HepG2 (cell line): ENCODE measurements around the gene WSB1. TPM values are rescaled to one million over a fixed set of nuclear protein-coding genes. Genes with fewer than 3 reads are reported as not detected.

Experiments used
- CHCHD3 ChIP-seq: sonication (generic); formaldehyde crosslinking; IDR thresholded peaks from 2 replicates; pipeline ENCODE4 v1.8.0; 2022; ENCODE audit warnings: mild to moderate bottlenecking, missing genetic modification reagents, moderate library complexity
- FLYWCH1 ChIP-seq: sonication (generic); formaldehyde crosslinking; IDR thresholded peaks from 2 replicates; pipeline ENCODE4 v1.8.1; 2023; ENCODE audit warnings: mild to moderate bottlenecking, missing genetic modification reagents
- GTF2F1 ChIP-seq: fragments of 150-350 bp; IDR thresholded peaks from 2 replicates; pipeline ENCODE4 v1.6.1; 2014; ENCODE audit warnings: low read length
- REXO4 ChIP-seq: sonication (generic); formaldehyde crosslinking; IDR thresholded peaks from 2 replicates; pipeline ENCODE4 v1.8.0; 2022; ENCODE audit warnings: missing genetic modification reagents, mild to moderate bottlenecking, borderline replicate concordance
- SP140L ChIP-seq: sonication (generic); formaldehyde crosslinking; IDR thresholded peaks from 2 replicates; pipeline ENCODE4 v1.4.0; 2020; ENCODE audit warnings: missing genetic modification reagents, borderline replicate concordance
- TGIF2 ChIP-seq: IDR thresholded peaks from 2 replicates; pipeline ENCODE4 v1.6.1; 2016; ENCODE audit warnings: control low read depth, missing compliant biosample characterization
- ZFP1 ChIP-seq: IDR thresholded peaks from 2 replicates; pipeline ENCODE4 v1.6.1; 2016
- ZNF20 ChIP-seq: sonication (generic); formaldehyde crosslinking; IDR thresholded peaks from 2 replicates; pipeline ENCODE4 v1.4.0; 2020; ENCODE audit warnings: mild to moderate bottlenecking, moderate library complexity, missing genetic modification reagents
- ZNF3 ChIP-seq: IDR thresholded peaks from 2 replicates; pipeline ENCODE4 v1.7.0; 2017; ENCODE audit warnings: inconsistent platforms
- ZNF460 ChIP-seq: sonication (generic); formaldehyde crosslinking; IDR thresholded peaks from 2 replicates; pipeline ENCODE4 v1.5.1; 2020; ENCODE audit warnings: missing genetic modification reagents, mild to moderate bottlenecking, borderline replicate concordance
- ZNF468 ChIP-seq: sonication (generic); formaldehyde crosslinking; IDR thresholded peaks from 2 replicates; pipeline ENCODE4 v1.8.0; 2022; ENCODE audit warnings: mild to moderate bottlenecking, moderate library complexity, missing genetic modification reagents
- ZNF563 ChIP-seq: sonication (generic); formaldehyde crosslinking; IDR thresholded peaks from 2 replicates; pipeline ENCODE4 v1.8.0; 2022; ENCODE audit warnings: mild to moderate bottlenecking, moderate library complexity, missing genetic modification reagents
- ZNF839 ChIP-seq: sonication (generic); formaldehyde crosslinking; IDR thresholded peaks from 2 replicates; pipeline ENCODE4 v1.4.0; 2020; ENCODE audit warnings: missing genetic modification reagents, mild to moderate bottlenecking, borderline replicate concordance
- ZNF878 ChIP-seq: sonication (generic); formaldehyde crosslinking; IDR thresholded peaks from 2 replicates; pipeline ENCODE4 v1.8.1; 2023; ENCODE audit warnings: mild to moderate bottlenecking, missing genetic modification reagents, moderate library complexity
- ZSCAN22 ChIP-seq: sonication (generic); formaldehyde crosslinking; IDR thresholded peaks from 2 replicates; pipeline ENCODE4 v1.4.0; 2020; ENCODE audit warnings: mild to moderate bottlenecking, missing genetic modification reagents
- ZSCAN29 ChIP-seq: sonication (generic); formaldehyde crosslinking; conservative IDR thresholded peaks from 2 replicates; pipeline ENCODE4 v1.4.0; 2020; ENCODE audit warnings: mild to moderate bottlenecking, missing genetic modification reagents
- polyA plus RNA-seq, 8 experiments: library from polyadenylated mRNA; depleted of rRNA in 3 of 8; stranded (reverse) in 7 of 8; unstranded in 1 of 8; fragments of >200 nt; fragmentation: Illumina TruSeq in 4 of 8; extraction: Trizol in 4 of 8; gene quantifications; 2 replicates each; pipeline versions ENCODE4 v1.2.1 to v1.2.3, GENCODE V29; 2011 to 2016; ENCODE audit warnings: low read depth in 4 of 8, missing spikeins in 1 of 8, mixed read lengths in 1 of 8; ENCODE audit not compliant: insufficient read depth in 1 of 8
- total RNA-seq, 5 experiments: library from RNA; depleted of rRNA; stranded (reverse); fragments of >200 nt; fragmentation: Illumina TruSeq; extraction: Trizol; gene quantifications; 2 replicates each; pipeline ENCODE4 v1.2.3, GENCODE V29; 2016; ENCODE audit warnings: low read depth in 1 of 5
- TF ChIP-seq, protein P1 (sequence below): sonication (generic); formaldehyde crosslinking; IDR thresholded peaks from 2 replicates; pipeline ENCODE4 v1.5.0; 2020; ENCODE audit warnings: missing genetic modification reagents
- TF ChIP-seq, protein P2 (sequence below): sonication (generic); formaldehyde crosslinking; IDR thresholded peaks from 2 replicates; pipeline ENCODE4 v1.5.1; 2020; ENCODE audit warnings: mild to moderate bottlenecking, missing genetic modification reagents, moderate library complexity
- TF ChIP-seq, protein P3 (sequence below), 2 experiments: sonication (generic) in 1 of 2; formaldehyde crosslinking in 1 of 2; IDR thresholded peaks; 2 replicates each; pipeline versions ENCODE4 v1.6.1 to v1.9.0; 2014 to 2022; ENCODE audit warnings: antibody characterized with exemption in 1 of 2, borderline replicate concordance in 1 of 2, inconsistent platforms in 1 of 2, low read depth in 1 of 2, missing genetic modification reagents in 1 of 2

Gene WSB1
- total and polyA plus RNA-seq, 2 of the 13 experiments (the other 11 are each of a cell fraction or from before 2014, with no cell fraction given) = 81.3 to 294 TPM

DNA sequence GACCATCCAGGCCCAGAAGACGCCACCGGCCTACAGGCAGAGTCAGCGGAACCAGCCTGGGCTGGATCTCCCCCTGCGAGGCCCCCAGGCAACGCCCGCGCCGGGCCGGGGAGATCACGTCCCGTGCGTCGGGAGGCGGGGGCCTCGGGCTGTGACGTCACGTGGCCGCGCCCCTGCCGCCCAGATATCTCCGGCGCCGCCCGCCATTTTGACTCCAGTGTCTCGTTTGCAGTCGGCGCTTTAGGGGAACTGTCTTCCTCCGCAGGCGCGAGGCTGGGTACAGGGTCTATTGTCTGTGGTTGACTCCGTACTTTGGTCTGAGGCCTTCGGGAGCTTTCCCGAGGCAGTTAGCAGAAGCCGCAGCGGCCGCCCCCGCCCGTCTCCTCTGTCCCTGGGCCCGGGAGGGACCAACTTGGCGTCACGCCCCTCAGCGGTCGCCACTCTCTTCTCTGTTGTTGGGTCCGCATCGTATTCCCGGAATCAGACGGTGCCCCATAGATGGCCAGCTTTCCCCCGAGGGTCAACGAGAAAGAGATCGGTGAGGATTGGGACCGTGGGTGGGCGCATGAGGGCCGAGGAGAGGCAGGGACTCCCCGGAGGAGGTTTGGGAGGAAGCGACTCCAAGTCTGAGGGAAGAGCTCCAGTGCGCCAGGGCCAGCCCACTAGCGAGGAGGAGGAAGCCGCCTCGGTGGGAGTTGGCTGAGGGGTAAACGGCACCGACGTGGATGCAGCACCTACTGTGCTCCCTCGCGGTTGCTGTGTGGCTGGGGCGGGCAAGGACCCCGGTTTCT, at the start of gene WSB1 (continued):
- TF ChIP-seq, protein P1, sequence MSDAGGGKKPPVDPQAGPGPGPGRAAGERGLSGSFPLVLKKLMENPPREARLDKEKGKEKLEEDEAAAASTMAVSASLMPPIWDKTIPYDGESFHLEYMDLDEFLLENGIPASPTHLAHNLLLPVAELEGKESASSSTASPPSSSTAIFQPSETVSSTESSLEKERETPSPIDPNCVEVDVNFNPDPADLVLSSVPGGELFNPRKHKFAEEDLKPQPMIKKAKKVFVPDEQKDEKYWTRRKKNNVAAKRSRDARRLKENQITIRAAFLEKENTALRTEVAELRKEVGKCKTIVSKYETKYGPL = no peak
- TF ChIP-seq ZFP1 (CRISPR knock-in tag) (peak; percentile 64; the same call in 1 of the 2 replicates), TGIF2 (peak; percentile 31; the same call in 1 of the 2 replicates), ZNF3 (CRISPR knock-in tag) (no peak), SP140L (CRISPR knock-in tag) (no peak), GTF2F1 (peak; percentile 51; the same call in 1 of the 2 replicates), ZSCAN29 (CRISPR knock-in tag) (0 out of 2 replicates have a peak, but pooled peaks have one; percentile 51), ZNF460 (CRISPR knock-in tag) (no peak), ZNF878 (CRISPR knock-in tag) (no peak), CHCHD3 (CRISPR knock-in tag) (no peak), ZNF468 (CRISPR knock-in tag) (no peak), ZNF839 (peak; percentile 20; the same call in 1 of the 2 replicates), ZNF563 (peak; percentile 79; the same call in 1 of the 2 replicates), ZNF20 (CRISPR knock-in tag) (no peak), FLYWCH1 (peak; percentile 88; the same call in 1 of the 2 replicates), REXO4 (CRISPR knock-in tag) (no peak), ZSCAN22 (CRISPR knock-in tag) (no peak; the same call in 1 of the 2 replicates)
- TF ChIP-seq, protein P2, sequence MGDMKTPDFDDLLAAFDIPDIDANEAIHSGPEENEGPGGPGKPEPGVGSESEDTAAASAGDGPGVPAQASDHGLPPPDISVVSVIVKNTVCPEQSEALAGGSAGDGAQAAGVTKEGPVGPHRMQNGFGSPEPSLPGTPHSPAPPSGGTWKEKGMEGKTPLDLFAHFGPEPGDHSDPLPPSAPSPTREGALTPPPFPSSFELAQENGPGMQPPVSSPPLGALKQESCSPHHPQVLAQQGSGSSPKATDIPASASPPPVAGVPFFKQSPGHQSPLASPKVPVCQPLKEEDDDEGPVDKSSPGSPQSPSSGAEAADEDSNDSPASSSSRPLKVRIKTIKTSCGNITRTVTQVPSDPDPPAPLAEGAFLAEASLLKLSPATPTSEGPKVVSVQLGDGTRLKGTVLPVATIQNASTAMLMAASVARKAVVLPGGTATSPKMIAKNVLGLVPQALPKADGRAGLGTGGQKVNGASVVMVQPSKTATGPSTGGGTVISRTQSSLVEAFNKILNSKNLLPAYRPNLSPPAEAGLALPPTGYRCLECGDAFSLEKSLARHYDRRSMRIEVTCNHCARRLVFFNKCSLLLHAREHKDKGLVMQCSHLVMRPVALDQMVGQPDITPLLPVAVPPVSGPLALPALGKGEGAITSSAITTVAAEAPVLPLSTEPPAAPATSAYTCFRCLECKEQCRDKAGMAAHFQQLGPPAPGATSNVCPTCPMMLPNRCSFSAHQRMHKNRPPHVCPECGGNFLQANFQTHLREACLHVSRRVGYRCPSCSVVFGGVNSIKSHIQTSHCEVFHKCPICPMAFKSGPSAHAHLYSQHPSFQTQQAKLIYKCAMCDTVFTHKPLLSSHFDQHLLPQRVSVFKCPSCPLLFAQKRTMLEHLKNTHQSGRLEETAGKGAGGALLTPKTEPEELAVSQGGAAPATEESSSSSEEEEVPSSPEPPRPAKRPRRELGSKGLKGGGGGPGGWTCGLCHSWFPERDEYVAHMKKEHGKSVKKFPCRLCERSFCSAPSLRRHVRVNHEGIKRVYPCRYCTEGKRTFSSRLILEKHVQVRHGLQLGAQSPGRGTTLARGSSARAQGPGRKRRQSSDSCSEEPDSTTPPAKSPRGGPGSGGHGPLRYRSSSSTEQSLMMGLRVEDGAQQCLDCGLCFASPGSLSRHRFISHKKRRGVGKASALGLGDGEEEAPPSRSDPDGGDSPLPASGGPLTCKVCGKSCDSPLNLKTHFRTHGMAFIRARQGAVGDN (CRISPR knock-in tag) = peak; percentile 95
- TF ChIP-seq, protein P3, sequence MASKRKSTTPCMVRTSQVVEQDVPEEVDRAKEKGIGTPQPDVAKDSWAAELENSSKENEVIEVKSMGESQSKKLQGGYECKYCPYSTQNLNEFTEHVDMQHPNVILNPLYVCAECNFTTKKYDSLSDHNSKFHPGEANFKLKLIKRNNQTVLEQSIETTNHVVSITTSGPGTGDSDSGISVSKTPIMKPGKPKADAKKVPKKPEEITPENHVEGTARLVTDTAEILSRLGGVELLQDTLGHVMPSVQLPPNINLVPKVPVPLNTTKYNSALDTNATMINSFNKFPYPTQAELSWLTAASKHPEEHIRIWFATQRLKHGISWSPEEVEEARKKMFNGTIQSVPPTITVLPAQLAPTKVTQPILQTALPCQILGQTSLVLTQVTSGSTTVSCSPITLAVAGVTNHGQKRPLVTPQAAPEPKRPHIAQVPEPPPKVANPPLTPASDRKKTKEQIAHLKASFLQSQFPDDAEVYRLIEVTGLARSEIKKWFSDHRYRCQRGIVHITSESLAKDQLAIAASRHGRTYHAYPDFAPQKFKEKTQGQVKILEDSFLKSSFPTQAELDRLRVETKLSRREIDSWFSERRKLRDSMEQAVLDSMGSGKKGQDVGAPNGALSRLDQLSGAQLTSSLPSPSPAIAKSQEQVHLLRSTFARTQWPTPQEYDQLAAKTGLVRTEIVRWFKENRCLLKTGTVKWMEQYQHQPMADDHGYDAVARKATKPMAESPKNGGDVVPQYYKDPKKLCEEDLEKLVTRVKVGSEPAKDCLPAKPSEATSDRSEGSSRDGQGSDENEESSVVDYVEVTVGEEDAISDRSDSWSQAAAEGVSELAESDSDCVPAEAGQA (IDR thresholded peaks at IDR 0.05; ENCODE audit: low read depth) = peak; percentile 92
- TF ChIP-seq, protein P3 (CRISPR knock-in tag; IDR thresholded peaks at IDR 0.05; ENCODE audit: borderline replicate concordance) = no peak; the same call in 1 of the 2 replicates
